Activated CD8-positive, alpha-beta T cell treated with anti-CD3 and anti-CD28 coated beads for 36 hours (primary cell): ENCODE measurements around the gene PTPRN2. TPM values are rescaled to one million over a fixed set of nuclear protein-coding genes. Genes with fewer than 3 reads are reported as not detected.
A peak's percentile ranks its signal among the peaks of the same experiment; 100 is the strongest.

ENCODE experiments used
- ATAC-seq: fragments of 200-7000 bp; cut with Tn5 transposase; one replicate; pipeline ENCODE4 v1.10.0; 2021; ENCODE audit warnings: mild to moderate bottlenecking, moderate library complexity
- CTCF ChIA-PET: fragments of 350-600 bp; sonication (Branson Sonifier 250); formaldehyde crosslinking; loops from one replicate; lab custom pipeline; 2021; ENCODE audit warnings: antibody characterized with exemption; lab: Charles Lee
- POLR2A ChIA-PET: fragments of 350-600 bp; sonication (Branson Sonifier 250); formaldehyde crosslinking; loops from one replicate; lab custom pipeline; 2021; ENCODE audit warnings: antibody characterized with exemption; lab: Charles Lee
- DNase-seq: peaks from one replicate; pipeline ENCODE4 v3.0.0-alpha.2; 2020
- H3K27ac Mint-ChIP-seq: one replicate; pipeline ENCODE4 v1.8.0; 2021; ENCODE audit warnings: mild to moderate bottlenecking, mixed read lengths
- H3K27me3 Mint-ChIP-seq: one replicate; pipeline ENCODE4 v1.8.0; 2021; ENCODE audit warnings: mixed read lengths
- H3K36me3 Mint-ChIP-seq: one replicate; pipeline ENCODE4 v1.8.0; 2021; ENCODE audit warnings: low read depth, mixed read lengths
- H3K4me1 Mint-ChIP-seq: one replicate; pipeline ENCODE4 v1.8.0; 2021; ENCODE audit warnings: low read depth, mixed read lengths
- H3K4me3 Mint-ChIP-seq: one replicate; pipeline ENCODE4 v1.8.0; 2021; ENCODE audit warnings: mild to moderate bottlenecking, moderate library complexity, mixed read lengths
- H3K9me3 Mint-ChIP-seq: one replicate; pipeline ENCODE4 v1.8.0; 2021; ENCODE audit warnings: mixed read lengths
- CTCF ChIP-seq: fragments of 200-600 bp; IDR thresholded peaks from one replicate; pipeline ENCODE4 v1.8.0; 2022; ENCODE audit warnings: antibody characterized with exemption, mild to moderate bottlenecking
- intact Hi-C: fragments of 100-400 bp; cut with micrococcal nuclease; formaldehyde crosslinking; loops from one replicate; pipeline ENCODE4 v1.10.0; 2022
- total RNA-seq, 2 experiments: library from RNA; stranded (reverse); gene quantifications; one replicate each; pipeline ENCODE4 v1.2.3, GENCODE V29; 2021

The PTPRN2 gene
- total RNA-seq, 2 experiments from 2014 or later: 0.49 to 0.65 TPM

GRCh38 chr7:158375034-158375433 is 212.6 kb downstream of the PTPRN2 start:
- CTCF ChIA-PET: no interaction called here
- no peaks in the 10 kb centered on the region for H3K36me3 Mint-ChIP-seq
- peaks cover 5% of the 10 kb centered on the region for H3K27me3 Mint-ChIP-seq
- no peak for DNase-seq
- TF ChIP-seq CTCF: no peak
- peak overlapping the region; percentile 52 for H3K27ac Mint-ChIP-seq
- H3K4me1 Mint-ChIP-seq: peaks cover 4% of the 10 kb centered on the region
- H3K4me3 Mint-ChIP-seq: no peak overlapping the region
- intact Hi-C loops: no loop called here
- POLR2A ChIA-PET: no interaction called here
- peaks cover 7% of the 10 kb centered on the region for H3K9me3 Mint-ChIP-seq
- no peak for ATAC-seq

- H3K4me3 Mint-ChIP-seq: no peak overlapping the region
- no peaks in the 10 kb centered on the region for H3K36me3 Mint-ChIP-seq
- POLR2A ChIA-PET: no interaction called here
- peaks cover 3% of the 10 kb centered on the region for H3K27me3 Mint-ChIP-seq
- intact Hi-C loops: no loop called here
- ATAC-seq: no peak
- no peak for DNase-seq
- peak overlapping the region; percentile 52 for H3K27ac Mint-ChIP-seq
- CTCF ChIA-PET: no interaction called here
- no peak for TF ChIP-seq CTCF
- peaks cover 4% of the 10 kb centered on the region for H3K4me1 Mint-ChIP-seq
- H3K9me3 Mint-ChIP-seq: peaks cover 3% of the 10 kb centered on the region
Observed at GRCh38 chr7:158374586-158374985, 213.0 kb downstream of the PTPRN2 start.

- no peaks in the 10 kb centered on the region for H3K36me3 Mint-ChIP-seq
- H3K27ac Mint-ChIP-seq: no peak overlapping the region
- ATAC-seq (no peak), DNase-seq (no peak)
- TF ChIP-seq CTCF: no peak
- H3K4me3 Mint-ChIP-seq: no peak overlapping the region
- POLR2A ChIA-PET: interaction anchor here (0.7 kb wide), 1 partner anchor 31 kb away, joined by 3 read pairs; no protein-coding TSS in a partner anchor
- H3K9me3 Mint-ChIP-seq: peaks cover 3% of the 10 kb centered on the region
- H3K27me3 Mint-ChIP-seq: peaks cover 3% of the 10 kb centered on the region
- CTCF ChIA-PET: no interaction called here
- H3K4me1 Mint-ChIP-seq: peaks cover 4% of the 10 kb centered on the region
- intact Hi-C loops: no loop called here
Observed at GRCh38 chr7:158374146-158374545, 213.5 kb downstream of the PTPRN2 start.

GRCh38 chr7:158373476-158374133 is 214.0 kb downstream of the PTPRN2 start:
- H3K4me3 Mint-ChIP-seq: no peak overlapping the region
- intact Hi-C loops: no loop called here
- ATAC-seq (no peak), DNase-seq (no peak)
- peaks cover 3% of the 10 kb centered on the region for H3K9me3 Mint-ChIP-seq
- ChIA-PET CTCF (no interaction called here), POLR2A (interaction anchor here (0.7 kb wide), 1 partner anchor 30 kb away, joined by 3 read pairs; no protein-coding TSS in a partner anchor)
- no peaks in the 10 kb centered on the region for H3K36me3 Mint-ChIP-seq
- H3K27me3 Mint-ChIP-seq: peaks cover 3% of the 10 kb centered on the region
- peaks cover 4% of the 10 kb centered on the region for H3K4me1 Mint-ChIP-seq
- no peak overlapping the region for H3K27ac Mint-ChIP-seq
- no peak for TF ChIP-seq CTCF

- ChIA-PET POLR2A (no interaction called here), CTCF (no interaction called here)
- peaks cover 3% of the 10 kb centered on the region for H3K9me3 Mint-ChIP-seq
- peaks cover 4% of the 10 kb centered on the region for H3K4me1 Mint-ChIP-seq
- H3K27me3 Mint-ChIP-seq: peaks cover 3% of the 10 kb centered on the region
- no peak for DNase-seq
- H3K4me3 Mint-ChIP-seq: no peak overlapping the region
- H3K36me3 Mint-ChIP-seq: no peaks in the 10 kb centered on the region
- H3K27ac Mint-ChIP-seq: no peak overlapping the region
- TF ChIP-seq CTCF: no peak
- intact Hi-C loops: no loop called here
- ATAC-seq: no peak
Observed at GRCh38 chr7:158372400-158373342, 215.0 kb downstream of the PTPRN2 start.
